ENCODE measurements around the gene XIRP1. TPM values are rescaled to one million over a fixed set of nuclear protein-coding genes. Genes with fewer than 3 reads are reported as not detected.
A peak's percentile ranks its signal among the peaks of the same experiment; 100 is the strongest.
"Not testable (repeated sequence)": the region's sequence is repeated elsewhere in the genome, so short reads cannot be mapped to it uniquely, and the experiment has no call there.

Gene XIRP1
- polyA plus RNA-seq (2013, experiment 1 of 2; ENCODE audit: insufficient read length), result 0.31 TPM
- polyA plus RNA-seq (2013, experiment 2 of 2; ENCODE audit: insufficient read length), result 0.35 TPM

DNA sequence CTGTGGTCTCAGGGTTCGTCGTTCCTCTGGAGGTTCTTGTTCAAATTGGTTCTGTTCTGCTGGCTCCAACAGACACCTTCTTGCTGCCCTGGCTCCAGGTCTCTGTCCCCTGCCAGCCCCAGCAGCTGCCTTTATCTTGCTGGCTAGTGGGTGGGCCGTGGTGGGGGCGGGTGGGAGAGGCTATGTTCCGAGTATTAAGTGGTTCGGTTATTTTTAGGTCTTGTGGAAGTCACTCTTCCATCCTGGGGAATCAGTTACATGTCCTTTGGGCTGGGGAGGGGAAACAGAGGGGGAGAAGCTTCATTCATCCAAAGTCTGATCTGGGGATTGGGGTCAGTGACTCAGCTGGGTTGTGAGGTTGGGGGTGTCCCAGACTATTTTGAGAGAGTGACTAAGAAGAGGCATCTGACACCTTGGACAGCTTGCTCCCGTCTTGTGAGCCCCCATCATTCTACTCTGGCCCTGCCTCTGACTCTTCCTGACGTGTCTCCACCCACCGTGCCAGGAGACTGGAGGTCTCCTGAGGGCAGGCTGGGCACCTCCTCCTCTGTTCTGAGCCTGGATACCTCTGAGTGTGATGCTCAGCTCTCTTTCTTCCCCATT lies at the start of gene XIRP1:
TSS of gene XIRP1 (minus strand) at position 106 of the 603 bp plus-strand sequence. CDS start 3,150 bp downstream, outside the sequence.
- DNase-seq, result peak; percentile 51

- DNase-seq, result no peak
Measured at GRCh38 chr3:39241561-39241960, 49.2 kb upstream of the XIRP1 start.

DNA sequence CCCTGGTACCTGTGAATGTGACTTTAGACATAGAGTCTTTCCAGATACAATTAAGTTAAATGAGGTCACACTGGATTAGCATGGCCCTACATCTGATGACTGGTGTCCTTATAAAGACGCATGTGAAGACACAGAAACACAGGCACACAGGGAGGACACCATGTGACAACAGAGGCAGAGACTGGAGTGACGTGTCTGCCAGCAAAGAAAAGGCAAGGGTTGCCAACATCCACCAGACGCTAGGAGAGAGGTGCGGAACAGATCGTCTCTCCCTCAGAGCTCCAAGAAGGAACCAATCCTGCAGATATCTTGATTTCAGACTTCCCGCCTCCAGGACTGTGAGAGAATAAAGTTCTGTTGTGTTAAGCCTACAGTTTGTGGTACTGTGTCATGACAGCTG lies 44.6 kb upstream of the XIRP1 start:
- DNase-seq, result no peak

GRCh38 chr3:39234651-39235050 lies 42.3 kb upstream of the XIRP1 start:
- DNase-seq, result no peak

DNA sequence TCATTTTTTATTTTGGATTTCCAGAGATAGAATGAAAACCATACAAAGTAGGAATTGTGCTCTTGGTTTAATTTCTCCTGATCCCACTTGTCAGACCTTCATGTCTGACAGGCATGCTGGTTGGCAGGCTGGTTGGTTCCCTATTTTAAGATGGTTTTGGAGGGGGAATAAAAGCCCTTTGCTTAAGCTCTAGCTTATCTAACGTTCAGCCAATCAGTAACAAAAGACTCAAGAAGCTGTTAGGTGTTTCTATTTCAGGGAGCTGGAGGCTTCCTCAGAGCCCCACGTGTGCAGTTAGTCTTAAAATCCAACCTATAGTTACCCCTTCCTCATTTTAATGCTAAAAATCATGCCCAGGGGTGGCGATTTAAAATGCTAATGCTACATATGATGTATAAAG lies 40.5 kb upstream of the XIRP1 start:
- no peak for DNase-seq

- no peak for DNase-seq
Measured at GRCh38 chr3:39230453-39230852, 38.1 kb upstream of the XIRP1 start.

GRCh38 chr3:39228496-39228895 lies 36.1 kb upstream of the XIRP1 start:
- no peak for DNase-seq

DNA sequence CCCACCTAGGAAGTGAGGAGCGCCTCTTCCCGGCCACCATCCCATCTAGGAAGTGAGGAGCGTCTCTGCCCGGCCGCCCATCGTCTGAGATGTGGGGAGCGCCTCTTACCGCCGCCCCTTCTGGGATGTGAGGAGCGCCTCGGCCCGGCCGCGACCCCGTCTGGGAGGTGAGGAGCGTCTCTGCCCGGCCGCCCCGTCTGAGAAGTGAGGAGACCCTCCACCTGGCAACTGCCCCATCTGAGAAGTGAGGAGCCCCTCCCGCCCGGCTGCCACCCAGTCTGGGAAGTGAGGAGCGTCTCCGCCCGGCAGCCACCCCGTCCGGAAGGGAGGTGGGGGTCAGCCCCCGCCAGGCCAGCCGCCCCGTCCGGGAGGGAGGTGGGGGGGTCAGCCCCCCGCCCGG lies 35.2 kb upstream of the XIRP1 start:
- not testable (repeated sequence) for DNase-seq

DNA sequence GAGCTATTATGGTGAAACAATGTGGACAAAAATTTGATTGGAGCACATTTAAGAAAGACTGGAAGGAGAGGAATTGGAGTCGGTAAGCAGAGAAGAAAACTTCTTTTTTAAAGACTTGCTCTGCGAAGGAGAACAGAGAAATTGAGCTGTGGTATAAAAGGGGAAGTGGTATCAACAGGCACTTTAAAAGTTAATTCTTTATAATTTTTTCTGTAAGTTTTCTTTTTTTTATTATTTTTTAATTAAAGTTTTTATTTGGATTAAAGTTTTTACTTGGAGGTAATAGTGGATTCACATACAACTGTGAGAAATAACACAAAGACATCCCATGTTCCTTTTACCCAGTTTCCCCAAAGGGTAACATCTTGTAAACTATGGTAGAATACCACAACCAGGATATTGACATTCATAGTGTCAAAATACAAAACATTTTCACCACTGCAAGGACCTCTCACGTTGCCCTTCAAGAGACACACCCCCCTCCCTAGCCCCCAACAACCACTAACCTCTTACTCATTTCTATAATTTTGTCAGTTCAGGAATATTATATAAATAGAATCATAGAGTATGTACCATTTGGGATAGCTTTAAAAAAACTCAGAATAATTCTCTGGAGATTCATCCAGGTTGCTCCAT lies 33.8 kb upstream of the XIRP1 start:
- no peak for DNase-seq

- DNase-seq, result no peak
Measured at GRCh38 chr3:39224288-39224687, 31.9 kb upstream of the XIRP1 start.

DNA sequence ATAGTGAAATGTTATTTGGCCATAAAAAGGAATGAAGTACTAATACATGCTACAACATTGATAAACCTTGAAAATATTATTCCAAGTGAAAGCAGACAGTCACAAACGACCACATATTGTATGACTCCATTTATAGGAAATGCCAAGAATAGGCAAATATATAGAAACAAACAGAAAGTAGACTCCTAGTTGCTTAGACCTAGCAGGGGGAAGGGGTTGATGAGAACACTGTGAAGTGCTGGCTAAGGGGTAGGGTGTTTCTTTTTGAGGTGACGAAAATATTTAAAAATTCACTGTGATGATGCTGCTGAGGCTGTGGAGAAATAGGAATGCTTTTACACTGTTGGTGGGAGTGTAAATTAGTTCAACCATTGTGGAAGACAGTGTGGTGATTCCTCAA lies 30.5 kb upstream of the XIRP1 start:
- no peak for DNase-seq

DNA sequence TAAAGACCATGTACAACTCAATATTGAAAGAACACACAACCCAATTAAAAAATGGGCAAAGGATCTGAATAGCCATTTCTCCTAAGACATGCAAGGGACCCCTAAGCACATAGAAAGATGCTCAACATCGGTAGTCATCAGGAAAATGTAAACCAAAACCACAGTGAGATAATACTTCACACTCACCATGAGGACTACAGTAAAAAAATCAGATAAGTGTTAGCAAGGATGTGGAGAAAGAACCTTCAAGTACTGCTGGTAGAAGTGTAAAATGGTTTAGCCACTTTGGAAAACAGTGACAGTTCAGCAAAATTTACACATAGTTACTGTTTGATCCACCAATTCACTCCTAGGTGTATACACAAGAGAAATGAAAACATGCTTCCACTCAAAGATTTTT lies 30.1 kb upstream of the XIRP1 start:
- DNase-seq, result no peak

DNA sequence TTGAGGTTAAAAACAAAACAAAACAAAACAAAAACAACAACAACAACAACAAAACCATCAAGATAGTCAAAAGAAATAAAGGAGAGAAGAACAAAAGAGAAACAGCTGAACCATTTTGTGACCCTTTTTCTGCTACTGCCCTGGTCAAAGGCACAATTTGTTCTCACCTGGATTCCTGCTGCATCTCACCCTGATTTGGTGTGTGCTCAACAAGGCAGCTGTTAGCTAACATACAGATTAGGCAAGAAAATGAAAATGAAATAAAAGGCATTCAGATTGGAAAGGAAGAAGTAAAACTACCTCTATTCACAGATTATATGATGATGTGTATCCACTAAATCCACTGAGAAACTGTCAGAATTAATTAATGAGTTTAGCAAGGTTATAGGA lies 28.7 kb upstream of the XIRP1 start:
- no peak for DNase-seq

- no peak for DNase-seq
Measured at GRCh38 chr3:39220407-39221140, 28.2 kb upstream of the XIRP1 start.

DNA sequence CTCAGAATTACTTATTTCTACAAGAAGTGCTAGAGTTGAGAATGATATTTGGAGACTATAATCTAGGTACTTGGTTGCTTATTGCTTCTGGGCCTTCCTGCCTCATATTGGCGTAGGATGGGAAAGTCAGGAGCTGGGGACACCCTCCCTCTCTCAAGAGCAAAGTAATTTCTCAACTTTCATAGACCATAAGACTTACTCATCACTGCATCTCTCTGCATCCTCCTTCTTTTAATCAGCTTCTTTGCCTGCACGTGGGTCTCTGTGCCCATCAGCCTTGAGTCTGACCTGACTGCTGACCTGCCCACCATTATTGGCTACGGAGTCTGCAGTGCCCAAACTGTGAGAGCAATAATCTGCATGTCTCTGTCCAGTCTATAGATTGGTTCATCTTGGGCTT lies 27.3 kb upstream of the XIRP1 start:
- no peak for DNase-seq

DNA sequence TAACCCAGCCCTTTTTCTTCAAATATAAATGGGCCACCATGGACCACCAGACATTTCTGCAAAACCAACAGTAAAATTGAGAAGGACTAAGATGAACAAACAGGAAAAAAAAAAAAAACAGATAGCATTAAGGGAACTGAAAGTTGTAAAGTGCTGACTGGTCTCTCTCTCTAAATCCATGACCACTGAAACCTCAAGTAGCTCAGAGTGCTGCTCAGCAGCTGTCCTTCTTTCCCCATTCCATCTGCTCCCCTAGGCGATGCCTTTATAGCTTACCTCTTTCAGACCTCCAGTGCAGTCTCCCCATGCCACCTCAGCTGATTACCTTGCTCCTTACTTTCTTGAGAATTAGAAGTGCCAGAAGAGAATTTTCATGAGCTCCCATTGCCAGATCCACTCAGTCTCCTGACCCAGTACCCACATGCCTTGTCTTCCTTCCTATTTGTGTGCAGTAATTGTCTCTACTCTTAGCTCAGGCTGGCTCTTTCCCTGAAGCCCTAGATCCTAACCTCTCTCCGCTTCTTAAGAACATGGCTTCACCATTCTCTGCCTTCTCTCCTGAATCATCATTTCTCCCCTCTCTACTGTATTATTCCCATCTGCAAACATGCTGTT lies 23.9 kb upstream of the XIRP1 start:
- DNase-seq, result no peak

DNA sequence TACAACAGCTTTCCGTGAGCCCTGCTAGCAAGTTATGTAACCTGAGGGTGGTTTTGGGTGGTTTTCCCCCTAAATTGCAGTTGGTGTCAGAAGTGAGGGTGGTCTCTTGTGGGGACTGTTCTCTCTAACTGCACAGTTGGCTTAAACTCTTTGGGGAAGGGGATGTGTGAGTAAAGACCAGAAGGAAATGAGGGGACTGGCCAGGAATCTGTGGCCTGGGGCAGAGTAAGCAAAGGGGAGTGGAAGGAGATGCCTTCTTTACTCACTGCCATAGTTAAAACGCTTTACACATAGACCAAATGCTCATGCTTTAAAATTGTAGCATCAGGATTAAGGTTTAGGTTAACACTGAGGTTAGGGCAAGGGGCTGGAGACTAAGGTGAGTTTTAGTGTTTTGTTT lies 21.2 kb upstream of the XIRP1 start:
- DNase-seq, result no peak

- DNase-seq, result no peak
Measured at GRCh38 chr3:39212665-39213064, 20.3 kb upstream of the XIRP1 start.

GRCh38 chr3:39211332-39212130 lies 19.1 kb upstream of the XIRP1 start:
- no peak for DNase-seq

DNA sequence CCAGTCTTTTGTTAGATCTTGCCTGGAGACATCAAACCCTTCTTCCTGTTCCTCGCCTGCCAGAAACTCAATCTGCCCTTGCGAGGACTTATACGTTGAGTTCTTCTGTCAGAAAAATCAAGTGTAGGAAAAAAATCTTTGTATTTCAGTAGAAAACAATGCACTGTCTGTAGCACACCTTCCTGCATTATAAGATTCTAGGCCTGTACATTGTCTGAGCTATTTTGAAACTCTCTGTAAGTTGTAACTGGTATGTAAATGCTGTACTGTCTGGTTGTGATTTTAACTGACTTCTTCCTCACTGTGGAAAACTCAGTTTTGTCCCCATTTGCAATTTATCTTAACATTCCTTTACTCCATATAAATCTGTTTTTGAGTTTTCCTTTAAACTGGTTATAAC lies 17.7 kb upstream of the XIRP1 start:
- DNase-seq, result no peak

GRCh38 chr3:39209329-39209970 lies 17.1 kb upstream of the XIRP1 start:
- no peak for DNase-seq

DNA sequence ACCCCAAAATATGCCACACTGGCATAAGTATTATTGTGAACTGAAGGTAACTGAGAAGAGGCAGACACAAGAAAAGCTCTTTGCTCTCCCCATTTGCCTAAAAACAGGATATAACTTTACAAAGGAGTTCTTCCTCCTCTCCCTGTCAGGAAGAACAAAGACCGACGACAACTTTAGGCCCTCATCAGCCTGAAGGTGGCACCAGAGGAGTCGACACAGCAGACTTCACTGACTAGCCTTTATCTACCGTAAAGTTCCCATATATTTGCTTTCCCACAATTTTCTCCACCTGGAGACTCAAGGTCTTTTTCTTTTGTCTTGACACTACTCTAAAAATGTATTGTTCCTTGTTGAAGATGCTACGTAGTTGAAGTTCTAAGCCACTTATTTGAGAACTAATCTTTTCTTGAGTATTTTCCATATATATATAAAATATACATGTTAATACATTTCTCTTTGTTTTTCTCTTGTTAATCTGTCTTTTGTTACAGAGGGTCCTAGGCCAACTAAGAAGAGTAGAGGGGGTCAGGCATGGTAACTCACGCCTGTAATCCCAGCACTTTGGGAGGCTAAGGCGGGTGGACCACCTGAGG lies 16.2 kb upstream of the XIRP1 start:
- DNase-seq, result peak; percentile 52

All from fibroblast of skin of abdomen (primary cell).